Thoracic aorta (tissue), 2 donors: Measurements from ENCODE around the gene L1CAM. TPM values are rescaled to one million over a fixed set of nuclear protein-coding genes. Genes with fewer than 3 reads are reported as not detected.

Experiments used
- ATAC-seq: fragments of 150-250 bp; one replicate; pipeline ENCODE4 v1.8.0; 2017; ENCODE audit warnings: low read depth; ENCODE audit not compliant: insufficient number of reproducible peaks, low FRiP score
- DNase-seq: peaks from one replicate; pipeline ENCODE4 v3.0.0-alpha.2; 2020; ENCODE audit warnings: low spot score
- H3K27ac ChIP-seq, 2 donors: fragments of 200-600 bp; sonication (generic); 1 replicate in 1 of 2; 2 replicates in 1 of 2; pipeline ENCODE4 v1.5.1; 2016; ENCODE audit warnings: mild to moderate bottlenecking in 2 of 2, moderate library complexity in 2 of 2
- H3K27me3 ChIP-seq: fragments of 200-600 bp; sonication (generic); replicated peaks from 2 replicates; pipeline ENCODE4 v1.6.0; 2016; ENCODE audit warnings: mild to moderate bottlenecking; ENCODE audit not compliant: insufficient read depth
- H3K36me3 ChIP-seq: fragments of 200-600 bp; sonication (generic); one replicate; pipeline ENCODE4 v1.5.1; 2016
- H3K4me1 ChIP-seq, 2 donors: fragments of 200-600 bp; sonication (generic); 1 replicate in 1 of 2; 2 replicates in 1 of 2; pipeline versions ENCODE4 v1.5.1 to v1.6.0; 2016; ENCODE audit warnings: low read depth in 2 of 2, mild to moderate bottlenecking in 1 of 2; ENCODE audit not compliant: control insufficient read depth in 1 of 2
- H3K4me3 ChIP-seq: fragments of 200-600 bp; sonication (generic); 2 replicates; pipeline ENCODE4 v1.5.1; 2016; ENCODE audit warnings: mild to moderate bottlenecking
- H3K9me3 ChIP-seq: fragments of 200-600 bp; sonication (generic); 2 replicates; pipeline ENCODE4 v1.5.1; 2016
- total RNA-seq, 2 donors: library from RNA; depleted of rRNA; stranded (reverse); fragments of >200 nt; gene quantifications; one replicate each; pipeline versions ENCODE4 v1.1.0 to v1.2.3, GENCODE V29; 2016
- TF ChIP-seq, protein P1 (sequence below): fragments of 200-600 bp; sonication (generic); IDR thresholded peaks from one replicate; pipeline ENCODE4 v1.5.1; 2019; ENCODE audit warnings: antibody characterized with exemption

The L1CAM gene
- total RNA-seq, 2 donors from 2014 or later = 1.1 to 18.3 TPM

DNA sequence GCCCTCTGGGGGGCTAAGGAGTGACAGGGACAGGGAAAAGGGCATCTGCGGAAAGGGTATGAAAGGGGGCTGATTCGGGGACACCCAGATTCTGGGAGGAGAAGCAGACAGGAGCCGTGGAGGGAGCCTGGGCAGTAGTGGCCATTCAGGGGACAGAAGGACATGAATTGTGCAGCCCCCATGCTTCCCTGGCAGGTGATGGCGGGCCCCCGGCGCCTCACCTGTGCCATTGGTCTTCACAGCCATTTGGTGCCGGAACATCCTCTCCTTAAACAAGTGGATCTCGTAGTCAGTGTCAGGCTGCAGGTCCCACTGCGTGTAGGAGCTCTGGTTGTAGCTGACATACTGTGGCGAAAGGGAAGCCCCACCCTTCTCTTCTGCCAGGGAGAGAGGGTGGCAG, 21.9 kb downstream of the L1CAM start:
- TF ChIP-seq, protein P1, sequence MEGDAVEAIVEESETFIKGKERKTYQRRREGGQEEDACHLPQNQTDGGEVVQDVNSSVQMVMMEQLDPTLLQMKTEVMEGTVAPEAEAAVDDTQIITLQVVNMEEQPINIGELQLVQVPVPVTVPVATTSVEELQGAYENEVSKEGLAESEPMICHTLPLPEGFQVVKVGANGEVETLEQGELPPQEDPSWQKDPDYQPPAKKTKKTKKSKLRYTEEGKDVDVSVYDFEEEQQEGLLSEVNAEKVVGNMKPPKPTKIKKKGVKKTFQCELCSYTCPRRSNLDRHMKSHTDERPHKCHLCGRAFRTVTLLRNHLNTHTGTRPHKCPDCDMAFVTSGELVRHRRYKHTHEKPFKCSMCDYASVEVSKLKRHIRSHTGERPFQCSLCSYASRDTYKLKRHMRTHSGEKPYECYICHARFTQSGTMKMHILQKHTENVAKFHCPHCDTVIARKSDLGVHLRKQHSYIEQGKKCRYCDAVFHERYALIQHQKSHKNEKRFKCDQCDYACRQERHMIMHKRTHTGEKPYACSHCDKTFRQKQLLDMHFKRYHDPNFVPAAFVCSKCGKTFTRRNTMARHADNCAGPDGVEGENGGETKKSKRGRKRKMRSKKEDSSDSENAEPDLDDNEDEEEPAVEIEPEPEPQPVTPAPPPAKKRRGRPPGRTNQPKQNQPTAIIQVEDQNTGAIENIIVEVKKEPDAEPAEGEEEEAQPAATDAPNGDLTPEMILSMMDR = no peak
- no peak for DNase-seq
- H3K27me3 ChIP-seq = no peaks in the 10 kb centered on the region

DNA sequence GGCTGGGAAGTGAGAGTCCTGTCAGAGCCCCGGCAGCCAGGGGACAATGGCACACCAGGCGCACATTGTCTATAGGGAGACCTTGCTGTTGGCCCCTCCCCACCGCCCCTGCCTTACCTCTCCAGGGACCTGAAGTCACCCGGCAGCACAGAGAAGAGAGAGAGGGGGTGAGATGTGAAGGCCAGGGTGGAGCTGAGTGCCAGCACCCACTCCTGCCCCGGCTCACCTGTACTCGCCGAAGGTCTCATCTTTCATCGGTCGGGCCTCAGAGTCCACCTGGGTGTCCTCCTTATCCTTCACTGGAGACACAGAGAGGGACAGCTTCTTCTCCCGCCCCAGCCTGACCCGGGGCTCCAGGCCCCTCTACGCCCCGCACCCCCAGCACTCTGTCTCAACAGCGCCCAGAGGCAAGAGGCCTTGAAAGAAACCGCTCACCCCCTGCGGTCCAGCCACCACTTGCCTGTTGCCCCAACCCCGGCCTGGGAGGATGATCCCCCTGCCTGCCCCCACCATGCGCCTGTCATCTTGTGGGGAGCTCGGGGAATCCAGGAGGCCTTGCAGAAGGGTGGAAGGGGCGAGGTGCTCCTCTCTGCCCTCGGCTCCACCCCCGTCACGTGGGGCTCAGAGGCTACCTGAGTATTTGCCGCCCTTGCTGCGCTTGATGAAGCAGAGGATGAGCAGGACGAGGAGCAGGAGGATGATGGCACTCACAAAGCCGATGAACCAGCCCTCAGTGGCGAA, 22.6 kb downstream of the L1CAM start:
- no peak overlapping the region for H3K27ac ChIP-seq
- TF ChIP-seq, protein P1 = no peak
- no peak for ATAC-seq
- H3K4me1 ChIP-seq = no peaks in the 10 kb centered on the region
- DNase-seq = no peak
- H3K27me3 ChIP-seq = no peaks in the 10 kb centered on the region
- H3K9me3 ChIP-seq = no peaks in the 10 kb centered on the region
- no peak overlapping the region for H3K4me3 ChIP-seq
- H3K36me3 ChIP-seq = no peaks in the 10 kb centered on the region

More for the DNA sequence above, 21.9 kb downstream of the L1CAM start:
- no peak for ATAC-seq
- H3K36me3 ChIP-seq = no peaks in the 10 kb centered on the region
- H3K27ac ChIP-seq = no peak overlapping the region
- no peaks in the 10 kb centered on the region for H3K4me1 ChIP-seq
- H3K9me3 ChIP-seq = no peaks in the 10 kb centered on the region
- H3K4me3 ChIP-seq = no peak overlapping the region

DNA sequence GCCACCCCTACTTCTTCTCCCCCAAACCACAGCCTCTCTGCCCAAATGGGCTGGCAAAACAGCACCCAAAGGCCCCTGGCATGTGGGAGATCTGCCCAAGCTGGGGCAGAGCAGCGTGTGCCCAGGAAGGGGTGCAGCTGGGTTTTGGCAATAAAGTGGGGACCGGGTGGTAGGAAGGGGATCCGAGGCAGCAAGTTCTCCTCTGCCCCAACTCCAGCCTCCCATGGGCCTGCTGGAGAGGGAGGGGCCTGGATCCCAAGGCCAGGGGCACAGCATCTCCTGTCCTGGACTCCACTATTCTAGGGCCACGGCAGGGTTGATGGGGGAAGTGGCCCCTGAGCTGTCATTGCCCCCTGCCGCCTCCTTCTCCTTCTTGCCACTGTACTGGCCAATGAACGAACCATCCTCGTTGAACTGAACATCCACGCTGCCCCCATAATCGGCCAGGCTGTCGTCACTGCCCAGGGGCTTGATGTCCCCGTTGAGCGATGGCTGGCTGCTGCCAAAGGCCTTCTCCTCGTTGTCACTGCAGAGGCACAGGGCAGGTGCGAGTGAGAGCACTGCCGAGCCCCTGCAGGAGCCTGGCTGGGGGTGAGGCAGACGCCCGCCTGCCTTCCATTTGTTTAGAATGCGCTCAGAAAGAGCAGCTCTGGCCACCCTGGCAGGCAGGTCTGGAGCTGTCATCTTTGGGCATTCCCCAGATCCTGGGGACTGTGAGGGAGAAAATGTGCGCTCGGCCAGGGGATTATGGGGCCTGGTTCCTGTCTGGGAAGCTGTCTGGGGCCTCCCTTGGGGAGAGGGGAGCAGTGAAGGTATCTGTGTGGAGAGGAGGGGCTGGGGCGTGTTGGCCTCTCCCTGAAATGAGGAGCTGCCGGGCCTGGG, 23.4 kb downstream of the L1CAM start:
- no peak for ATAC-seq
- H3K4me3 ChIP-seq = no peak overlapping the region
- TF ChIP-seq, protein P1 = no peak
- no peaks in the 10 kb centered on the region for H3K4me1 ChIP-seq
- no peaks in the 10 kb centered on the region for H3K36me3 ChIP-seq
- H3K9me3 ChIP-seq = no peaks in the 10 kb centered on the region
- H3K27me3 ChIP-seq = no peaks in the 10 kb centered on the region
- no peak for DNase-seq
- H3K27ac ChIP-seq = no peak overlapping the region

DNA sequence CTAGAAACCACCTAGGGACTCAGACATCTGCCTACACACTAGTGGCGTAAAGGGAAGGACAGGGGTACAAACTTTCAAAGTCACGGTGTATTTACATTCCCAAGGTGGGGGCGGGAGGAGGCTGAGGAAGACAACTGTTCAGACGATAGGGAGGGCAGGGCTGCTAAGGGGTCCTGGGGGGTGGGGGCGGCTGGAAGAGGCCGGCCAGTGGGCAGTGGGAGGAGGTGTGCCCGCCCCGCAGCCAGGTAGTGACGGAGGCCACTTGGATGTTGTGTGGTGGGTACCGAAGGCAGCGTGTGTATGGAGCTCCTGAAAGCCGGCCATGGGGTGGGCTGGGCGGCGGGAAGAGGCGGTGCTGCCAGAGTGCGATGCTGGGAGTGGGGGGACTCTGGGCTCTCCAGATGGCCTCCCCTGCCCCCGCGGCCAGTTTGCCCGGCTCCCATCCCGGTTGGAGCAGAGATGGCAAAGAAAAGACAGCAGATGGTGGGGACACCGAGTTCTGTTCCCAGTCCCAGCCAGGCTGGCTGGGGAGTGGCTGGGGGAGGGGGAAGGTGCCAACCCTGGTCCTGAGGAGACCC, 24.2 kb downstream of the L1CAM start:
- Histone ChIP-seq H3K4me1 (no peaks in the 10 kb centered on the region), H3K9me3 (no peaks in the 10 kb centered on the region), H3K4me3 (no peak overlapping the region), H3K36me3 (no peaks in the 10 kb centered on the region), H3K27ac (no peak overlapping the region), H3K27me3 (no peaks in the 10 kb centered on the region)
- DNase-seq (no peak), ATAC-seq (no peak)
- TF ChIP-seq, protein P1 = no peak

DNA sequence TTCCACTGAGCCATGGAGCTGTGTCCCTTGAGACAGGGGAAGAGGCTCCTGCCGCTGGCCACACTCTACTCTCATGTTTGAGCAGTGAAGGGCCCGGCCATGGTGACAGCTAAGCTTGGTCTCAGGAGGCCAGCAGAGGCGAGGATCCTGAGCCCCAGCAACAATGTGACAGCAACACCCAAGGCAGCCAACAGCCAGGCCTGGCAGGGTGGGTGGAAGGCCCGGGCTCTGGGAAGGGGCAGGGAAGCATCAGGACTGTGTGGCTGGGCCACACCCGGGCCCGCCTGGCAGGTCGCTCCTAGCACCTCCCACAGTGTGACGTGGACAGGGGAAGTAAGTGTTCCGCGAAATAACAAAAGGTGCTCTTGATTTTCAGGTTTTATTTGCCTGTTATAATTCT, 24.8 kb downstream of the L1CAM start:
- no peaks in the 10 kb centered on the region for H3K36me3 ChIP-seq
- TF ChIP-seq, protein P1 = no peak
- ATAC-seq = no peak
- H3K4me1 ChIP-seq = no peaks in the 10 kb centered on the region
- no peak overlapping the region for H3K4me3 ChIP-seq
- no peaks in the 10 kb centered on the region for H3K9me3 ChIP-seq
- no peaks in the 10 kb centered on the region for H3K27me3 ChIP-seq
- no peak overlapping the region for H3K27ac ChIP-seq
- no peak for DNase-seq
